DMS53 treated with DMSO at 0.1 percent for 48 hours (cell line): ENCODE measurements around the gene RPA1.

Experiments
- DNase-seq: peaks from one replicate; lab custom pipeline; 2025; ENCODE audit not compliant: unreplicated experiment; lab: John Stamatoyannopoulos, UW

RPA1 gene

GRCh38 chr17:1907909-1908698 is 78.3 kb downstream of the RPA1 start:
- DNase-seq: no peak

- DNase-seq: peak; percentile 42
Measured at GRCh38 chr17:1908699-1909309, 79.0 kb downstream of the RPA1 start.

DNA sequence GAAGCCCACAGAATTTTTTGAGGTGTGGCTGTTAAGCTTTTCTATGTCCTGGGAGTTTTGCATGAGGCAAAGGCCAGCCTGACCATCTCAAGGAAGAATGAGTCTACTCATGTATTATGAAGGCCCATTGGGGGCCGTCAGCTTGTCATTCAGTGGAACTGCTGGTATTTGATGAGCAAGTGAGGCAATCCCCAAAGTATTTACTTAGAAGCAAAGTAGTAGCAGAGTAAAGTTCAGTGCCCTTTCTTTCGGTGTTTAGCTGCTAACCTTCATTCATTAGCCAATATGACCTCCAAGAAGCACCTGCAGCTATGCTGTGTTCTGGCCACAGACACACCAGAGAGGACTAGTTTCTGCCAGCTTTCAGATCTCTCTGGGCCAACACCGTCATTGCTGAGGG is 80.2 kb downstream of the RPA1 start:
- DNase-seq: no peak

DNA sequence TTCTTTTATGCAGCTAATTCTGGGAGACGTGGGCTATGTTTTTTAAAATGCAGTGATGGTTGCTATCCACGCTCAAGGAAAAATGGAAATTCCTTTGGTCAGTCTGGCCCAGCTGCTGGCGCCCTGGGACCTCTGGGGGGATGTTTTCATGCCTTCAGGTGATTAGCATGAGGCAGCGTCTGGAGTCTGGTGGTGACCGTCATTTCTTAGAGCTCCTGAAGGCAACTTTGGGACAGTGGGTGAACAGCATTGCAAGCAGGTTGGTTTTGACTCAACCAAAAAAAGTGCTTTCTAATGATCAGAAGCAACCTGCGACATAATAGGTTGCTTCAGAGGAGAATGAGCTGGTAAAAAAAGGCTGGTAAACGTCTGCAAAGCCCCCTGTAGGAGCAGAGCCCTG is 82.3 kb downstream of the RPA1 start:
- DNase-seq: no peak

- DNase-seq: no peak
Measured at GRCh38 chr17:1913702-1914101, 83.9 kb downstream of the RPA1 start.

DNA sequence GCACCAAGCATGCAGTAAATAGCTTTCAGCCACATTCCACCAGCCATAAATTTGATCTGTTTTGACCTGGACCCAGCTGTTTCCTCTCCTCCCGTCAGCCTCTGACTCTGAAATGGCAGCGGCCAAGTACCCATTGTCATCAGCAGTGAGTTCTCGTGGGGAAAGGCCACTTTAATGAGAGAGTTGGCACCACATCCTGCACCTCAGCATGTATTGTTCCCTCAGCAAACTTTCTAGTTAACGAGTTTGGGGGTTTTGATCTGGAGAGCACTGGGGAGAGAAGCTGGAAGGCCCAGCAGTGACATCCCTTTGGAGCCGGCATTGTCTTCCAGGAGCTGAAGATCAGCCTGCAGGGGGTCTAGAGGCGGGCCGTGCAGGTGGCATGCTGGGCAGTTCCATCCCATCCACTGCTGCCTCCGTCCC is 84.9 kb downstream of the RPA1 start:
- DNase-seq: no peak

DNA sequence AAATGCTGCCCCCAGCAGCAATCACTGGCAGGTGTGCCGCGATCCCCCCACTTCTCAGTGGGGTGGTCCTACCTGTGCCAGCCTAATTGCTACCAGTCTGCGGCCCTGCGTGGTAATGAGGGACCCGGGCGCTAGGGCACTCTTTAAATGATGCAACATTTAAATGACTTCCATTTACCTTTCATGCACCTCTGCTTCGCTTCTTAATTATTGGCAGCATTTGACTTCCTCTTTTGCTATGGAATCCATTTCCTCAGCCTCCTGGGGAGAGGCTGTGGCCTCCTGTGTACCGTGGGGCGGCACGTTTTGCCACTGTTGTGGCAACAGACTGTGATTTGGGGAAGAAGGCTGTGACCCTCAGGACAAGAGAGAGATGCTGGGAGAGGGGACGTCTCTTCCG is 86.1 kb downstream of the RPA1 start:
- DNase-seq: no peak

DNA sequence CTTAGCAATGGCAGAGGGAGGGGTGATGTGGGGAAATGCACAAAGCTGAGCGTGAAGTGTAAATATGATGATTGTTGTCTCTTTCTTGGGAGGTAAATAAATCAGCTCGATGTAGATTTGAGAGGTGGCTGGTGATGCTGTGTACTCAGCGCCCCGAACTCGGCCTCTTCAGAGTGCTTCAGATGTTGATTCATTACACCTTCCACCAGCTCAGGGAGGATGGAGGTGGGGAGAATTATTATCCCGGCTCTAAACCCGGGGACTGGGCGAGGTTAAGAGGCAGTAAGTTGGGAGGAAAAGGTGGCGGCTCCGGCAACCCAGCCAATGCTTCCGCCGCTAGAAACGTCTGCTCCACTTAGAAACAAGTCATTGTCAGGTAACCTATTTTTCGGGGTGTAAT is 86.5 kb downstream of the RPA1 start:
- DNase-seq: no peak

- no peak for DNase-seq
Measured at GRCh38 chr17:1916963-1917715, 87.3 kb downstream of the RPA1 start.

- DNase-seq: no peak
Measured at GRCh38 chr17:1918346-1919162, 88.7 kb downstream of the RPA1 start.

DNA sequence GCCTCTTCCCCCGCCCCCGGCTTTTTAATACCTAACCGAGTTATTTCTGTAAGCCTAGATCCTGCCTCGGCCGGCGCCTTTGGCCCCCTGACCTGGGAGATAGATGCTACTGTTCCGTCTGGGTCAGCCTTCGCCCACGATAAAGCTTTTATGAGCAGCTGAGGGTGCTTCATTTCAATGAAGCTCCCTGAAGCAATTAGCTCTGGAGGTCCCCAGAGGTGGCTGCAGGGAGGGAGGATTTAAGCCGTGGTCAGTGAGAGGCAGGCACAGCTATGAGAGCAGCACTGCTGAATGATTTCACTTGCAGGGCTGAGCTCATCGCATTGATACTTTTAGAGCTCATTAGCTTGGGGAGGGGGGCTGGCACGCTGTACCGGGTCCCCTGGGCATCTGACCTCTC is 89.4 kb downstream of the RPA1 start:
- no peak for DNase-seq

GRCh38 chr17:1920948-1921351 is 91.1 kb downstream of the RPA1 start:
- no peak for DNase-seq

DNA sequence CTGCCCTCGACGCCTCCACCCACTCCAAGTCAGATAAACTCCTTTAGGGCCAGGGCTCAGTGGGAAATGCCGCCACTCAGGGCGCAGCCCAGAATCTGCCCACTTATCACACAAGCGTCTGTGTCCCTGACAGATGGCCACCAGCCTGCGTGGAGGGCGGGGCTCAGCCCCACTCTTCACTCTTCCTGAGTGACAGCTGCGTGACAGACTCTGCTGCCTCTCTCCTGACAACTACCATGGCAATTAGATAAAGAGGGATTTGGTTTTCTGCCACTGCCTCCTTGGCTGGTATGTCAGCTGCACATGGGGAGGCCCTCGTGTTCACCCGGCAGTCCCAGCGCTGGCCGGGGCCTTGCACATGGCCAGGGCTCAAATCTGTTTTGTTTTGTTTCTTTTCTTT is 99.2 kb downstream of the RPA1 start:
- no peak for DNase-seq

- DNase-seq: no peak
Measured at GRCh38 chr17:1930337-1930645, 100.5 kb downstream of the RPA1 start.

DNA sequence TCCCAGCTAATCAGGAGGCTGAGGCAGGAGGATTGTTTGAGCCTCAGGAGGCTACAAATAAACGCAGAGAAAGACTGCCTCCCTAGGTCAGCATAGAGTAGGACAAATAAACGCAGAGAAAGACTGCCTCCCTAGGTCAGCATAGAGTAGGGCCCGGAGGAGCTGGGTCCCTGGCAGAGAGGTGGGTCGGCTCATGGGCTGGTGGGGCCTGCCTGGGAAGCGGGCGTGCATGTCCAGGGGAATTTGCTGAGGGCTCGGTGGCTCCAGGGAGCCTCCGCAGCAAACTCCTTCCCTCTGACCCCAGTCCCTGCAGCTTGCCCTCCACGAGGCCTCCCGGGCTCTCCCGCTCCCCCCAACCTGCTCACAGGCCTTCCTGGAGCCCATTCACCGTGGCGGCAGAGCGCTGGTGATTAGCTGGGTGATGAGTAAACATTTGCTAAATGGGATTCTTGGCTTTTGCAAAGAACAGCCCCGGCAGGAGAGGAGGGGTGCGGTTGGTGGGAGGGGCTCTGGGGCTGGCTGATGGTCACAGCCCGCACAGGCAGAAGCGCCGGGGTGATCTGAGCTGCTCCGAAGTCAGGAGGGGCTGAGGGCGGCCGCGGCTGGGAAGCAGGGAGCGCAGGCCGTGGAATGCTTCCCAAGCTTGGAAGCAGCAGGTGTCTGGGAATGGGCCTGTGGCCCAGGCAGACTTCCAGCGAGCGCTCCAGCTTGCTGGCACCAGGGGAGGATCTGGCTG is 102.2 kb downstream of the RPA1 start:
- DNase-seq: no peak

DNA sequence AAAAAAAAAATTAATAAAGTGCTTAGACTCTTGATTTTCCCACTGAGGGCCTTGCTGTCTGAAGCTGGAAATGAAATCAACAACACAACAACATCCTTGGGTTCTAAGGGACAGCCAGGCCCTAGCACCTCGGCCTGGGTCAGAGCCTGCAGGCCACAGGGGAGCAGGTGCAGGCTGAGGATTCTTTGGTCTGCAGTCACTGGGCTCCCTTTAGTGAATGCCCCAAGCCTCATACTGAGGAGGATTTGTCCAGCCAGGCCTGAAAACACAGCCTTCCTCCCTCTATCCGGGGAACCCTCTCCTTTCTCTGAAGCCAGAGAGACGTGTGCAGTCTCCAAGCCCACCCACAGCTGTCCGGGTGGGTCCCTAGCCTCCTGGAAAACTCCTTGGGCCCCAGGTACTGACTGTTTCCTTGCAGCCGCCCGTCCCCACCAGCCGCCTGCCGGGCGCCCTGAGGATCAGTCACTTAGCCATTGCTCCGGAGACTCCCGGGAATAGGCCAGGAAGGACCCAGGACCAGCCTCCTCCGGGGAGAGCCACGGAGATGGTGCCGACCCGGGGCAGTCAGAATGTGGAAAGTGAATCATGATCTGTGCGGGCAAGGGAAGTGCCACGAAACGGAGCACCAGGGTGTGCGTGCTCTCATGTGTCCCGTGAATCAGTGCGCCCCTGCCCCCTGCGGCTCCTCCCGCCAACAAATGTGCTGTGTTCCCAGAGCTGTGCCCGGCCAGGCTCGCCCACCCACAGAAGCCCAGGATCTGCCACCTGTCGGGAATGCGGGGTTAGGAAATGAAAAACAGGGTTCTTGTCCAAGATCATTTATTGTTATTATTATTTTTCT is 104.3 kb downstream of the RPA1 start:
- DNase-seq: no peak

DNA sequence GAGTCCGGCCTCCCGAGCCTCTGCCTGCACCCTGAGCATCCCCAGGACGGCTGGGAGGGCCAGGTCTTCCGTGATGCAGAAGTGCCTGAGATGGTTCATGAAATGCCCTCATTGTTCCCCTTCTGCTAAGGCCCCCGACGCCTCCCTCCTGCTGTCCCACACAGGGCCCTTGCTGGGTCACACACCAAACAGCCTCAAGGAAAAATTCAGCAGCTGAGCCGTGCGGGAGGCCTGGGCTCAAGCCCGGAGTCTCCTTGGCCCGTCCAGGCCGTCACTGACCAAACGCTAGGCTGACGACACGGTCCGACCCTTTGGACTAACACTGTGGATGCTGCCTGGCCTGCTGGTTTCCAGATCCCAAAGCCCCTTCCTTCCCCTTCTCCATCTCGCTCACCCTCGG is 105.1 kb downstream of the RPA1 start:
- no peak for DNase-seq

DNA sequence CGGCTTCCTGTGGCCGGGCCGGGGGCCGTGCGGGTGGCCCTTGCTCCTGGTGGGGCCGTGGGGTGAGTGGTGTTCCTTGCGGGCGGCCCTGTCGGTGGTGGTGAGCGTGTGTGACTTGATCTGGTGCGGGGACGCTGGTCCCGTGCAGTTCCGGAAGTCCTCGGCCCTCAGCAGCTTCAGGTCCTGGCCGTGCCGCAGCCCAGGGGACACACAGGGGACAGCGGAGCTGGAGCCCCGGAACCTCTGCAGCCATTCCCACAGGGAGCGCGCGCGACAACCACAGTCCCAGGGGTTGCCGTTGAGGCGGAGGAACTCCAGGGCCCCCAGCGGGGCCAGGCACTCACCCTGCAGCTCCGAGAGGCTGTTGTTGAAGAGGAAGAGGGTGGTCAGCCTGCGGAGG is 107.0 kb downstream of the RPA1 start:
- DNase-seq: no peak

DNA sequence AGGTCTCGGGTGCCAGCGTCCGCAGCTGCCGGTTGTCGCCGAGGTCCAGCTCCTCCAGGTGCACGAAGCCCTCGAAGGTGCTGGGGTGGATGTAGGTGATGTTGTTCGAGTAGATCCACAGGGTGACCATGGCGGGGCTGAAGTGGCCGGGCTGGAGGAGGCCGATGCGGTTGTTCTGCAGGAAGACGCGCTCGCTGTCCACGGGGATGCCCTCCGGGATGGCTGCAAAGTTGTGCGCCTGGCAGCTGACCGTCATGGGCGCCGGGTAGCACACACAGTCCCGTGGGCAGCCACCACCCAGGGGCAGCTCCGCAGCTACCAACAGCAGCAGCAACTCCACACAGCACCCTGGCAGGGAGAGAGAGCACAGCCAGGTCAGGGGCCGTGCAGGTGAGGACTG is 107.7 kb downstream of the RPA1 start:
- no peak for DNase-seq
